Renal cortex interstitium (tissue), 15 donors: ENCODE results near the gene MRLN. TPM values are rescaled to one million over a fixed set of nuclear protein-coding genes. Genes with fewer than 3 reads are reported as not detected.
"Not testable (repeated sequence)": the region's sequence is repeated elsewhere in the genome, so short reads cannot be mapped to it uniquely, and the experiment has no call there.

Experiments
- DNase-seq, 11 donors: peaks; one replicate each; pipeline ENCODE4 v3.0.0-alpha.2; 2013; ENCODE audit warnings: low read depth in 9 of 11, low spot score in 4 of 11; ENCODE audit errors: extremely low read depth in 1 of 11
- long read RNA-seq, 16 experiments: transcript quantifications; one replicate each; lab custom pipeline, GENCODE V29; 2026
- polyA plus RNA-seq, 3 donors: library from polyadenylated mRNA; unstranded; fragments of 120-200 nt; gene quantifications; one replicate each; pipeline ENCODE4 v1.2.1, GENCODE V29; 2013; ENCODE audit not compliant: insufficient read length in 3 of 3

MRLN gene
- under 1 TPM in 2 of 3 donors, not detected in 1; 0.19 to 0.82 TPM for polyA plus RNA-seq
- long read RNA-seq, donor 1, partial matches to known transcripts: 0 of 1 reads
- long read RNA-seq, donor 1, other reads (novel, unspliced or antisense): 0 of 1 reads
- long read RNA-seq, donor 2: 0 reads
- long read RNA-seq, donor 3, partial matches to known transcripts: 0 of 1 reads
- long read RNA-seq, donor 3, other reads (novel, unspliced or antisense): 0 of 1 reads
- long read RNA-seq, donor 4: 0 reads
- long read RNA-seq, donor 5: 0 reads
- long read RNA-seq, donor 6: 0 reads
- long read RNA-seq, donor 7: 0 reads
- long read RNA-seq, donor 8: 0 reads
- long read RNA-seq, donor 9: 0 reads
- long read RNA-seq, donor 10, partial matches to known transcripts: 0 of 1 reads
- long read RNA-seq, donor 10, other reads (novel, unspliced or antisense): 0 of 1 reads
- long read RNA-seq, donor 11: 0 reads
- long read RNA-seq, donor 12: 0 reads
- long read RNA-seq, donor 13: 0 reads
- long read RNA-seq, donor 14: 0 reads
- long read RNA-seq, donor 15: 0 reads
- long read RNA-seq, donor 16: 0 reads

DNA sequence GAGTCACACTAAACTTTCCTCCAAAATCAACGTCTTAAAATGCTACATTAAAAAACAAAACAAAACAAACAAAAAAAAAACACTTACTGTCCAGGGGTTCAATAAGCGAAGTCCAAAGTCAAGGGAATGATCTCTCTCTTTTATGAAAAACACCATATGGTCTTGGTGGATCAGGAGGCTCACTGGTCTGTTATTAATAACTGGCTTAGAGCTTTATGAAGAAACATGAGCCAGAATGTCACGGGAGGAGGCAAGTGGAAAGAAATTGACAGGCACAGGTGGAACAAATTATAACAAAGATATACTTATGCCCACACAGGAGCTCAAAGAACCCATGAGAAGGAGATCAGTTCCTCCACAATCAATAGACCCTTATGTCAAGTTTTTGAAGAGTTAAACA lies at the start of gene MRLN:
Gene MRLN (minus strand): TSS at position 189 of the 400 bp plus-strand sequence.
- no peak for DNase-seq

DNA sequence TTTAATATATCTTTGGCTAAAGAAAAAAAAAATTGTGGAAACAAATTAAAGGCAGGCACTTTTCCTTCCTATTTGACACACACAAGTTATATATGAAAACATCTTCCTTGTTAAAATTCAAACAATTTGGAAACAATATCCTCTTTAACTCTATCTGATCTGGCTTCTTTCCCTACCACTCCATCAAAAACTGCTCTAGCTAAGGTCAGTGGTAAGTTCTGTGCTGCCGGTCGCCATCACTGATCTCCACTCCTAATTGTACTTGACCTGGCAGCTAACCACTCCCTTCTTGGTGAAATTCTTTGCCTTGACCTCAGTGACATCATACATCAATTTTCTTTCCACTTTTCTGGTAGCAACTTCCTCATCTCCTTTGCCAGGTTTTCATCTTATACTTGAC lies 47.9 kb upstream of the MRLN start:
- no peak for DNase-seq

DNA sequence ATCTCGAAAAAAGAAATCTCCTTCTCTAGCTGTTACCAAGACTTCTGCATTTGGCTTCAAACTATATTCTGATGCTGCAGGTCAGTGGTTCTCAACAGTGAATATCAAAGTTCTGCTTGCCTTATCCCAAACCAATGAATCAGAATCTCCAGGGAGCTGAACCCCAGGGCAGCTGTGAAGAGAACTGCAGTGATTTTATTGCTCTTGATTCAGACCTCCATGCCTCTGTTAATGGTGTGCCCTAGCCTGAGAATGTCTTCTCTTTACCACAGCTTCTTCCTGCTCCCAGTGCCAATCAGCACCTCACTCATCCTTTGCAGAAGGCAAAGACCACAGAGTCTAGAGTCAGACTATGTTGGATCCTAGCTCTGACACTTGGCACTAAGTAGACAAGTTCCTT lies 46.2 kb upstream of the MRLN start:
- DNase-seq: no peak

DNA sequence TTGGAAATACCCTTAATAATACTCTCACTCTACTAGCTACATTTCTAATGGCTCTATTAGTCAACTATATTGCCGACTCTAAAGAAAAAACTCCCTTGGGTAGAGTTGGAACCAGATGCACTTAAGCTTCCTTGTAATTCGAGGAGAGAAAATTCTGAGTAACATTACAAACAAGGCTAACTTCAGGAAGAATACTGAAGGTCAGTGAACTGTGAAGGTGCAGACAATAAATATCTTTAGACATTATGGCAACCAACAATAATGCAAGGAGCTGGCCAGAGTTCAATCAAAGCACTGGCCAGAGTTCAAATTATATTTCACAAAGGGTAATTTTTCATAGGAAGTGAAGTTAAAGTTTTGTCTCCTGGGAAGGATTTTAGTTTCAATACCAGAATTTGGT lies 40.7 kb upstream of the MRLN start:
- DNase-seq: no peak

- no peak for DNase-seq
Observed at GRCh38 chr10:59792812-59793211, 39.6 kb upstream of the MRLN start.

DNA sequence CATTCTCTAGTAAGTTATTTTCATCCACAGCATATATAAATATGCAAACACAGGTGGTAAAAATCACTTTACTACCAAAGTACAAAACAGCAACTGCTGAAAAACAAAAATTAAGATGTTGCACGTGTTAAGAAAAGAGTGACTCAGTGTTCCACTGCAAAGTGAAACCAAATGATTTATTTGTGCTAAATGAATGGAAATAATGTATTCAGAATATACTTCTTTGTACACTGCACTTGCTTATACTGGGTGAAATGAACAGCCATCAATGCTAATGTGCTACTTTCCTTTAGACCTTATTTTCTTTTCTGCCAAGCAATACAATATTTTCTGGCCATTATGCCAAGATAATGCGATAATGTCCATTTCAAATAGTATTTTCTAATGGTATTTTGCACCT lies 38.3 kb upstream of the MRLN start:
- no peak for DNase-seq

DNA sequence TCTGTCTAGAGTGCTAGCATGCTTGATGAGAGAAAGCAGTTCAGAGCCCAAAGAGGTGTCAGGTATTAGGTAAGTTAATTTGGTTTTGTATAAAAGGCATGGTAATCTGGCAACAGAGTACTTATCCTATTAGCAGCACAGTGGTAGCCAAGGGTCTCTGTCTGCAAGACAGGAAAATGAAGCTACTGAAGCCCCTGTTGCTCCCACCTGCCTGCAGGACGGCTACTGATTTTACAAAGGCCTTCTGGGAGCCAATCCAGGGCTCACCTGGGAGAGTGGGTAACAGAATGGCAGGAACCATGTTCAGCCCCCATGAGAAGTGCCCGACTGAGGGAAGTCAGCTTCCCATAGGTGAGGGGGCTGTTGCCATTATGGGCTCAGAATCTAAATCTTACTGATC lies 36.8 kb upstream of the MRLN start:
- not testable (repeated sequence) for DNase-seq

GRCh38 chr10:59788914-59789313 lies 35.7 kb upstream of the MRLN start:
- DNase-seq: not testable (repeated sequence)

DNA sequence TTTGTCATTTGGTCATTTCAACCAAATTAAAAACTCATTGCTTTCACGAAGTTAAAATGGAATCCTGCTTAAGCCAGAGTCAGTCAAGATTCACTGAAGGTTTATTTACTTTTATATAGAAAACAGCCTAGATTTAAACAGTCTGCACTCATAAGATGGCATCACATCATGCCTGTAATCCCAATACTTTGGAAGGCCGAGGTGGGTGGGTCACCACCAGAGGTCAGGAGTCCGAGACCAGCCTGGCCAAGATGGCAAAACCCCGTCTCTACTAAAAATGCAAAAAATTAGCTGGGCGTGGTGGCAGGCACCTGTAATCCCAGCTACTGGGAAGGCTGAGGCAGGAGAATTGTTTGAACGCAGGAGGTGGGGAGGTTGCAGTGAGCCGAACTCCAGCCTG lies 33.8 kb upstream of the MRLN start:
- not testable (repeated sequence) for DNase-seq

DNA sequence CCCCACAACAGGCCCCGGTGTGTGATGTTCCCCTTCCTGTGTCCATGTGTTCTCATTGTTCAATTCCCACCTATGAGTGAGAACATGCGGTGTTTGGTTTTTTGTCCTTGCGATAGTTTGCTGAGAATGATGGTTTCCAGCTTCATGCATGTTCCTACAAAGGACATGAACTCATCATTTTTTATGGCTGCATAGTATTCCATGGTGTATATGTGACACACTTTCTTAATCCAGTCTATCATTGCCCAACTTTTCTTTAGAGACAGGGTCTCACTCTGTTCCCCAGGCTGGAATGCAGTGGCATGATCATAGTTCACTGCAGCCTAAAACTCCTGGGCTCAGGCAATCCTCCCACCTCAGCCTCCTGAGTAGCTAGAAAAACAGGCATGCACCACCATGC lies 32.2 kb upstream of the MRLN start:
- not testable (repeated sequence) for DNase-seq

- DNase-seq: no peak
Observed at GRCh38 chr10:59781511-59781910, 28.3 kb upstream of the MRLN start.

DNA sequence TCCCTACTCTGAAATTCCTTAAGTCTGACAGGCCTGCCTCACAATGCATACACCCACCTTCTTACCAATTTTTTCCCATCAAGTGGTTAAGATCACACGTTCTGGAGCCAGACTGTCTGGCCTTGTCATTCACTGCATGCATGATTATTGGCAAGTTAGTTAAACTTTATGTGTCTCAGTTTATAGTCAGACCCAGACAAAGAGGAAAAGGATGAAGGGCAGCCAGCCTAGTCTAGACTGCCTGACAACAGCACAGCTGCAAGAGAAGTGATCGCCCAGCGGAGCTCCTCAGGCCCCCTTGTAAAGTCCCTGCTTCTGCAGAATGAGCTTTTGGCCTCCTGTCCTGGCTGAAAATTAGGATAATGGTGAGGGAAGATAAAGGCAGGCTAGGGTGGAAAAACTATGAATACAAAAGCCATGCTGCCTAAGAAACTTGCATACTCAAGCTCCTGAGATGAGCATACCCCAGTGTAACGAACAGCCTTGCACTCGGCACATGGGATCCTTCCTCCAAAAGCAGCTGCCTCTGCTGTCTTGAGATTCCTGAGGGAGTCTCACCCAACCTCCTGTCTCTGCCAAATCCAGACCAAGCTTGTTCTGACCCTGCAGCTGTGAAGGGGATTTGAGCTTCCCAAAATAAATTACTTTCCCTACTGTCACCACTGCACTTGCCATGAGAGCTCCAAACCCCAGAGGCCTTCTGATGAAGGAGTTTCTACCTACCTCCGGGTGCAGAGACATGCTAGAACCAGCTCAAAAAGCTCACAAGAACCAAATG lies 26.7 kb upstream of the MRLN start:
- DNase-seq: no peak

GRCh38 chr10:59774451-59774850 lies 21.2 kb upstream of the MRLN start:
- DNase-seq: no peak

DNA sequence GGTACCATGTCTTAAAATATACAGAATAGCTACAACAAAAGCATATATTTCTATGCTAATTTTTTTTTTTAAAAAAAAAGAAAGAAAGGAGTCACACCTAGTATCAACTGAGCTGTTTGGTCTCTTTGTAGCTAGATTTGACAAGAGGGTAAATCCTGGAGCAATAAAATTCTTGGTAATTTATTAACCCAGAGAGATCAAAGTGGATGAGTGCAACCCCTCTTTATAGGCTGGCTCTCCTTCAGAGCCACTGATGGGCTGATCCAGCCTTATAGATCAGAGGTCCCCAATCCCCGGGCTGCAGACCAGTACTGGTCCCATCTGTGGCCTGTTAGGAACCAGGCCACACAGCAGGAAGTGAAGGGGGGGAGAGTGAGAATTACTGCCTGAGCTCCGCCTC lies 19.8 kb upstream of the MRLN start:
- no peak for DNase-seq

- no peak for DNase-seq
Observed at GRCh38 chr10:59771162-59771807, 18.0 kb upstream of the MRLN start.

DNA sequence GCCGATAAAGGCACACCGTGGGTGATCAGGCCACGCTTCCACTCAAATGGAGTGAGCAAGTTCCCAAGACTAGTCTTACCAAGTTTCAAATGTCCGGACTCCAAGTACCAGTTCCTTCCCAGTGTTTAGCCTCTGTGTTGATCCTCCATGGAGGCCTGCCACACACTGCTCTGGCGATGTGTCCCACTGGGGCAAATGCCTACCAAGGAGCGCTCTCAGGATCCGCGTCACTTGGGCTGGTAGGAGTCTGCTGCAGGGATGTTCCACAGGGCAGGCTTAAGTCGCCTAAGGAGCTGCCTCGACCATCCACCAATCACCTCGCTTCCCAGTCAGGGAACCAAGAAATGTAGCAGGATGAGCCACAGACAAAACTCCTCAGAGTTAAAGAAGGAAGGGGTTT lies 17.4 kb upstream of the MRLN start:
- DNase-seq: no peak

DNA sequence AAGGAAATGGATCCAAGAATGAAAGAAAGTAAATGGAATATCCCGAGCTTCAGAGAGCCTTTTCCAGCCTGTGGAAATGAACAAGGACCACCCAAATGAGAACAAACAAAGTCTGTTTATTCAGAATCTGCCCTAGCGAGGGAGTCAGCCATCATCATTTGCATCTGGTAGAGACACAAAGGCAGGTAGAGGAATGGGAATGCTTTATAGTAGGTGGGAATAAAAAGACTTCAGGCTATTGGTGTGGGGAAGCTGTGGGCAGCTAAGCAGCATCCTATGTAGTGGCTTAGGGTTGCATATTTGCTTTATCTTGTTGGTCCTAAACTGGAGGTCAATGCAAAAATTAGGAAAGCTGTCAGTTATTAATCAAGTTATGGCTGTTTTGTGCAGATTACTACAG lies 9.2 kb upstream of the MRLN start:
- no peak for DNase-seq

GRCh38 chr10:59757966-59758365 lies 4.7 kb upstream of the MRLN start:
- no peak for DNase-seq

GRCh38 chr10:59754951-59755350 lies 1.7 kb upstream of the MRLN start:
- DNase-seq: no peak
